ENCODE data around the gene PDZD2. TPM values are rescaled to one million over a fixed set of nuclear protein-coding genes. Genes with fewer than 3 reads are reported as not detected.

The PDZD2 gene
- total RNA-seq, 1 experiment from 2014 or later, result 23.0 TPM

DNA sequence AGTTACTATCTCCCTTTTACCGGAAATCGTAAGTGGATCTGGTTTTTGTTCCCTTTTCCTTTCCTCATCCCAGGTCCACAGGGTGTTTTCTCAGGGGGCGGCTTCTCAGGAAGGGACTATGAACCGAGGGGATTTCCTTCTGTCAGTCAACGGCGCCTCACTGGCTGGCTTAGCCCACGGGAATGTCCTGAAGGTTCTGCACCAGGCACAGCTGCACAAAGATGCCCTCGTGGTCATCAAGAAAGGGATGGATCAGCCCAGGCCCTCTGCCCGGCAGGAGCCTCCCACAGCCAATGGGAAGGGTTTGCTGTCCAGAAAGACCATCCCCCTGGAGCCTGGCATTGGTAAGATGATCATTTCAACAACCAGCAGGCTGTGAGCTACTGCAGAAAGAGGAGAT, 459.4 kb downstream of the PDZD2 start:
- DNase-seq (ENCODE audit: unreplicated experiment), result no peak
- H3K4me3 Mint-ChIP-seq (ENCODE audit: unreplicated experiment), result no peak overlapping the region
- ChIA-PET POLR2A (no interaction called here), CTCF (interaction anchor here (0.7 kb wide), 2 partner anchors 296 to 503 kb away, joined by 3 to 4 read pairs; no protein-coding TSS in a partner anchor)
- H3K36me3 Mint-ChIP-seq (ENCODE audit: insufficient read depth, unreplicated experiment), result peaks cover 90% of the 10 kb centered on the region
- BruUV-seq (replicated peaks), result no TSS peak
- H3K9me3 Mint-ChIP-seq (ENCODE audit: unreplicated experiment), result no peaks in the 10 kb centered on the region
- H3K4me1 Mint-ChIP-seq (ENCODE audit: insufficient read depth, unreplicated experiment), result no peaks in the 10 kb centered on the region
- H3K27ac Mint-ChIP-seq (ENCODE audit: low read depth, unreplicated experiment), result no peak overlapping the region
- TF ChIP-seq, protein P1, sequence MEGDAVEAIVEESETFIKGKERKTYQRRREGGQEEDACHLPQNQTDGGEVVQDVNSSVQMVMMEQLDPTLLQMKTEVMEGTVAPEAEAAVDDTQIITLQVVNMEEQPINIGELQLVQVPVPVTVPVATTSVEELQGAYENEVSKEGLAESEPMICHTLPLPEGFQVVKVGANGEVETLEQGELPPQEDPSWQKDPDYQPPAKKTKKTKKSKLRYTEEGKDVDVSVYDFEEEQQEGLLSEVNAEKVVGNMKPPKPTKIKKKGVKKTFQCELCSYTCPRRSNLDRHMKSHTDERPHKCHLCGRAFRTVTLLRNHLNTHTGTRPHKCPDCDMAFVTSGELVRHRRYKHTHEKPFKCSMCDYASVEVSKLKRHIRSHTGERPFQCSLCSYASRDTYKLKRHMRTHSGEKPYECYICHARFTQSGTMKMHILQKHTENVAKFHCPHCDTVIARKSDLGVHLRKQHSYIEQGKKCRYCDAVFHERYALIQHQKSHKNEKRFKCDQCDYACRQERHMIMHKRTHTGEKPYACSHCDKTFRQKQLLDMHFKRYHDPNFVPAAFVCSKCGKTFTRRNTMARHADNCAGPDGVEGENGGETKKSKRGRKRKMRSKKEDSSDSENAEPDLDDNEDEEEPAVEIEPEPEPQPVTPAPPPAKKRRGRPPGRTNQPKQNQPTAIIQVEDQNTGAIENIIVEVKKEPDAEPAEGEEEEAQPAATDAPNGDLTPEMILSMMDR (IDR thresholded peaks at IDR 0.05; ENCODE audit: unreplicated experiment), result no peak
- no peaks in the 10 kb centered on the region for H3K27me3 Mint-ChIP-seq (ENCODE audit: insufficient read depth, unreplicated experiment)
- intact Hi-C loops (cut with micrococcal nuclease), result no loop called here

GRCh38 chr5:32098890-32099310, 460.0 kb downstream of the PDZD2 start:
- TF ChIP-seq, protein P1 (IDR thresholded peaks at IDR 0.05; ENCODE audit: unreplicated experiment), result no peak
- BruUV-seq (replicated peaks), result no TSS peak
- Mint-ChIP-seq H3K36me3 (ENCODE audit: insufficient read depth, unreplicated experiment) (peaks cover 90% of the 10 kb centered on the region), H3K27ac (ENCODE audit: low read depth, unreplicated experiment) (no peak overlapping the region), H3K27me3 (ENCODE audit: insufficient read depth, unreplicated experiment) (no peaks in the 10 kb centered on the region), H3K9me3 (ENCODE audit: unreplicated experiment) (no peaks in the 10 kb centered on the region), H3K4me1 (ENCODE audit: insufficient read depth, unreplicated experiment) (no peaks in the 10 kb centered on the region), H3K4me3 (ENCODE audit: unreplicated experiment) (no peak overlapping the region)
- intact Hi-C loops (cut with micrococcal nuclease), result no loop called here
- DNase-seq (ENCODE audit: unreplicated experiment), result no peak
- ChIA-PET CTCF (interaction anchor here (0.7 kb wide), 2 partner anchors 297 to 503 kb away, joined by 3 to 4 read pairs; no protein-coding TSS in a partner anchor), POLR2A (no interaction called here)

DNA sequence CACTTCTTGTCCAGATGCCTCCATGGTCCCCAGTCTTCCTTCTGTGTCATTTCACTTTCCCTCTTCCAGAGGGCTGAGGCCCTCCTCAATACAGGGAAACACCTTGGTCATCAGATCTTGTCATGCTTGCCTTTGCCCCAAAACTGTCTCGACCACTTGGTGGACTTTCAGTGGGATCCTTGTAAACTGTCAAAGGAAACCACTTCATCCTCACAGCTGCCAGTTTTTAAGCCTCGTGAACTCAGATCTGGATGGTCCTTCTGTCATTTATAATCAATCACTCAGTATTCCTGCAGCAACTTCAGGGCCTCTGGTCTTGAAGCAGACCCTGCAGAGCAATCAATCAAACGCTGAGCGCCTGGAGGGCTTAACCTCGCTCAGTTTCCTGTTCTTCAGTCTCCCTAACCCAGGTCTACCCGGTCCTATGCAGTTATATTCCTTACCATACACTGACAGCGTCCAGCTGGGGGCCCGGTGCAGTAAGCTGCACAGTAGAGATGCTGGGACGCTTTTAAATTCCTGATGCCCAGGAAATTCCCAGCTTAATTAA, 460.6 kb downstream of the PDZD2 start:
- no peaks in the 10 kb centered on the region for H3K4me1 Mint-ChIP-seq (ENCODE audit: insufficient read depth, unreplicated experiment)
- no peak for DNase-seq (ENCODE audit: unreplicated experiment)
- no TSS peak for BruUV-seq (replicated peaks)
- CTCF ChIA-PET, result no interaction called here
- POLR2A ChIA-PET, result no interaction called here
- TF ChIP-seq, protein P1 (IDR thresholded peaks at IDR 0.05; ENCODE audit: unreplicated experiment), result no peak
- no peak overlapping the region for H3K4me3 Mint-ChIP-seq (ENCODE audit: unreplicated experiment)
- H3K27ac Mint-ChIP-seq (ENCODE audit: low read depth, unreplicated experiment), result no peak overlapping the region
- H3K9me3 Mint-ChIP-seq (ENCODE audit: unreplicated experiment), result no peaks in the 10 kb centered on the region
- H3K36me3 Mint-ChIP-seq (ENCODE audit: insufficient read depth, unreplicated experiment), result peaks cover 91% of the 10 kb centered on the region
- intact Hi-C loops (cut with micrococcal nuclease), result no loop called here
- H3K27me3 Mint-ChIP-seq (ENCODE audit: insufficient read depth, unreplicated experiment), result no peaks in the 10 kb centered on the region

DNA sequence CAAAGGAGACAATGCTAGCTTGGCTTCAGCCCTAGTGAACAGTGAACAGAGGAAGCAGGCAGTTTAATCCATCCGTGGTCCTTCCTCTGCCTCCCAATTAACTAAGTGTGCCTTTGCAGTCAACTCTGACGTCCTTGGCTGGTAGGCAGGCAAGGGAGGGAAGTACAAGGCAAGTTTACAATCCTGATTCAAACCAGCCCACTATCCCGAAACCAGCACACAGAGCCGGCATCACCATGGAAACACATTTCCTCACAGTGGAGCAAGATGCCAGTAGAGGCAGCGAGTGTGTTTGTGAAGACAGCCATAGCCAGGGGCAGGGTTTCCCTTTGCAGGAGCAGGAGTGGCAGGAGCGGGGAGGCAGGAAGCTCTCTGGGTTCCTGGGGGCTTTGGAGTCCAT, 461.3 kb downstream of the PDZD2 start:
- intact Hi-C loops (cut with micrococcal nuclease), result no loop called here
- H3K27me3 Mint-ChIP-seq (ENCODE audit: insufficient read depth, unreplicated experiment), result no peaks in the 10 kb centered on the region
- POLR2A ChIA-PET, result no interaction called here
- peaks cover 88% of the 10 kb centered on the region for H3K36me3 Mint-ChIP-seq (ENCODE audit: insufficient read depth, unreplicated experiment)
- no peaks in the 10 kb centered on the region for H3K9me3 Mint-ChIP-seq (ENCODE audit: unreplicated experiment)
- CTCF ChIA-PET, result interaction anchor here (0.6 kb wide), 1 partner anchor 9 kb away, joined by 3 read pairs; no protein-coding TSS in a partner anchor
- no peaks in the 10 kb centered on the region for H3K4me1 Mint-ChIP-seq (ENCODE audit: insufficient read depth, unreplicated experiment)
- DNase-seq (ENCODE audit: unreplicated experiment), result no peak
- BruUV-seq (replicated peaks), result no TSS peak
- no peak overlapping the region for H3K27ac Mint-ChIP-seq (ENCODE audit: low read depth, unreplicated experiment)
- TF ChIP-seq, protein P1 (IDR thresholded peaks at IDR 0.05; ENCODE audit: unreplicated experiment), result no peak
- no peak overlapping the region for H3K4me3 Mint-ChIP-seq (ENCODE audit: unreplicated experiment)
